HEK293 (cell line): Measurements from ENCODE around the gene GOLGA1.
A peak's percentile ranks its signal among the peaks of the same experiment; 100 is the strongest.
"Not testable (repeated sequence)": the region's sequence is repeated elsewhere in the genome, so short reads cannot be mapped to it uniquely, and the experiment has no call there.

ENCODE experiments used
- CTCF ChIA-PET: fragments of 350-600 bp; formaldehyde crosslinking; extraction: SDS; loops from one replicate; lab custom pipeline; 2021; ENCODE audit warnings: antibody characterized with exemption; lab: Yijun Ruan, JAX
- POLR2A ChIA-PET: fragments of 300-600 bp; formaldehyde crosslinking; extraction: SDS; loops from one replicate; lab custom pipeline; 2020; ENCODE audit warnings: antibody characterized with exemption, inconsistent platforms; lab: Yijun Ruan, JAX
- H3K27ac ChIP-seq: fragments of 200-500 bp; sonication (Bioruptor generic); 2 replicates; pipeline ENCODE4 v1.5.1; 2014; ENCODE audit warnings: low read depth, low read length, control low read depth, inconsistent platforms; ENCODE audit errors: extremely low read depth
- H3K36me3 ChIP-seq, 2 experiments: fragments of 200-500 bp in 1 of 2; sonication (Bioruptor generic) in 1 of 2; 1 replicate in 1 of 2; 2 replicates in 1 of 2; pipeline ENCODE4 v1.5.1; 2014 to 2017; ENCODE audit warnings: inconsistent platforms in 2 of 2, low read length in 2 of 2; ENCODE audit not compliant: control insufficient read depth in 2 of 2, insufficient read depth in 1 of 2
- H3K4me1 ChIP-seq: fragments of 200-500 bp; sonication (Bioruptor generic); 2 replicates; pipeline ENCODE4 v1.5.1; 2014; ENCODE audit warnings: mild to moderate bottlenecking, low read length, inconsistent platforms; ENCODE audit not compliant: control insufficient read depth, insufficient read depth
- H3K4me3 ChIP-seq: 2 replicates; pipeline ENCODE4 v1.5.1; 2011; ENCODE audit warnings: low read depth, mild to moderate bottlenecking, control low read depth, low read length, moderate library complexity
- H3K9me3 ChIP-seq: fragments of 200-500 bp; sonication (Bioruptor generic); 2 replicates; pipeline ENCODE4 v1.5.1; 2014; ENCODE audit warnings: low read depth, low read length, inconsistent platforms; ENCODE audit not compliant: control insufficient read depth, insufficient read depth
- BCL11B ChIP-seq: fragments of 450-650 bp; formaldehyde crosslinking; IDR thresholded peaks from 2 replicates; pipeline ENCODE4 v1.5.1; 2016; ENCODE audit warnings: low read depth, missing biosample characterization, missing genetic modification characterization
- GLI4 ChIP-seq: fragments of 450-650 bp; formaldehyde crosslinking; IDR thresholded peaks from 2 replicates; pipeline ENCODE4 v1.5.1; 2016; ENCODE audit warnings: missing biosample characterization, missing genetic modification characterization
- HOXC10 ChIP-seq: sonication (generic); formaldehyde crosslinking; IDR thresholded peaks from 2 replicates; pipeline ENCODE4 v1.8.1; 2023; ENCODE audit warnings: mild to moderate bottlenecking, missing genetic modification reagents
- PRDM1 ChIP-seq: fragments of 450-650 bp; formaldehyde crosslinking; IDR thresholded peaks from 2 replicates; pipeline ENCODE4; 2016; ENCODE audit warnings: missing biosample characterization, missing genetic modification characterization
- TRIM28 ChIP-seq: IDR thresholded peaks from 2 replicates; pipeline ENCODE4 v1.6.1; 2011; ENCODE audit warnings: low read length, control low read depth, borderline replicate concordance
- ZBTB21 ChIP-seq: fragments of 450-650 bp; formaldehyde crosslinking; IDR thresholded peaks from 2 replicates; pipeline ENCODE4 v1.5.1; 2017; ENCODE audit warnings: missing biosample characterization, missing genetic modification characterization
- ZNF146 ChIP-seq: fragments of 450-650 bp; formaldehyde crosslinking; IDR thresholded peaks from 2 replicates; pipeline ENCODE4 v1.5.1; 2016; ENCODE audit warnings: missing biosample characterization, missing genetic modification characterization
- ZNF214 ChIP-seq: fragments of 450-650 bp; formaldehyde crosslinking; IDR thresholded peaks from 2 replicates; pipeline ENCODE4 v1.5.1; 2017; ENCODE audit warnings: missing biosample characterization, mild to moderate bottlenecking, missing genetic modification characterization, borderline replicate concordance
- ZNF266 ChIP-seq: fragments of 450-650 bp; formaldehyde crosslinking; IDR thresholded peaks from 2 replicates; pipeline ENCODE4 v1.5.1; 2016; ENCODE audit warnings: missing biosample characterization, missing genetic modification characterization, low read depth
- ZNF354C ChIP-seq: fragments of 450-650 bp; formaldehyde crosslinking; IDR thresholded peaks from 2 replicates; pipeline ENCODE4 v1.5.1; 2016; ENCODE audit warnings: missing biosample characterization, missing genetic modification characterization, low read depth, borderline replicate concordance
- ZNF610 ChIP-seq: fragments of 450-650 bp; formaldehyde crosslinking; IDR thresholded peaks from 2 replicates; pipeline ENCODE4 v1.5.1; 2016; ENCODE audit warnings: missing biosample characterization, missing genetic modification characterization, borderline replicate concordance
- ZNF670 ChIP-seq: fragments of 450-650 bp; formaldehyde crosslinking; IDR thresholded peaks from 2 replicates; pipeline ENCODE4 v1.5.1; 2016; ENCODE audit warnings: missing biosample characterization, missing genetic modification characterization, low read depth
- ZNF692 ChIP-seq: fragments of 450-650 bp; formaldehyde crosslinking; IDR thresholded peaks from 2 replicates; pipeline ENCODE4 v1.5.1; 2016; ENCODE audit warnings: missing biosample characterization, missing genetic modification characterization
- ZNF707 ChIP-seq: fragments of 450-650 bp; formaldehyde crosslinking; IDR thresholded peaks from 2 replicates; pipeline ENCODE4 v1.5.1; 2016; ENCODE audit warnings: missing biosample characterization, missing genetic modification characterization
- TF ChIP-seq, protein P1 (sequence below): fragments of 450-650 bp; formaldehyde crosslinking; IDR thresholded peaks from 2 replicates; pipeline ENCODE4; 2016; ENCODE audit warnings: missing biosample characterization, missing genetic modification characterization
- TF ChIP-seq, protein P2 (sequence below): fragments of 450-650 bp; formaldehyde crosslinking; IDR thresholded peaks from 2 replicates; pipeline ENCODE4 v1.5.1; 2016; ENCODE audit warnings: missing biosample characterization, missing genetic modification characterization

GOLGA1 gene

GRCh38 chr9:124964604-124965003 lies 23.7 kb upstream of the GOLGA1 start (continued):
- TF ChIP-seq, protein P1, sequence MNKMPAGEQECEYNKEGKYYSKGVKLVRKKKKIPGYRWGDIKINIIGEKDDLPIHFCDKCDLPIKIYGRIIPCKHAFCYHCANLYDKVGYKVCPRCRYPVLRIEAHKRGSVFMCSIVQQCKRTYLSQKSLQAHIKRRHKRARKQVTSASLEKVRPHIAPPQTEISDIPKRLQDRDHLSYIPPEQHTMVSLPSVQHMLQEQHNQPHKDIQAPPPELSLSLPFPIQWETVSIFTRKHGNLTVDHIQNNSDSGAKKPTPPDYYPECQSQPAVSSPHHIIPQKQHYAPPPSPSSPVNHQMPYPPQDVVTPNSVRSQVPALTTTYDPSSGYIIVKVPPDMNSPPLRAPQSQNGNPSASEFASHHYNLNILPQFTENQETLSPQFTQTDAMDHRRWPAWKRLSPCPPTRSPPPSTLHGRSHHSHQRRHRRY (tag by site-specific recombination), result no peak
- no peak for TF ChIP-seq GLI4 (tag by site-specific recombination)
- TF ChIP-seq, protein P2, sequence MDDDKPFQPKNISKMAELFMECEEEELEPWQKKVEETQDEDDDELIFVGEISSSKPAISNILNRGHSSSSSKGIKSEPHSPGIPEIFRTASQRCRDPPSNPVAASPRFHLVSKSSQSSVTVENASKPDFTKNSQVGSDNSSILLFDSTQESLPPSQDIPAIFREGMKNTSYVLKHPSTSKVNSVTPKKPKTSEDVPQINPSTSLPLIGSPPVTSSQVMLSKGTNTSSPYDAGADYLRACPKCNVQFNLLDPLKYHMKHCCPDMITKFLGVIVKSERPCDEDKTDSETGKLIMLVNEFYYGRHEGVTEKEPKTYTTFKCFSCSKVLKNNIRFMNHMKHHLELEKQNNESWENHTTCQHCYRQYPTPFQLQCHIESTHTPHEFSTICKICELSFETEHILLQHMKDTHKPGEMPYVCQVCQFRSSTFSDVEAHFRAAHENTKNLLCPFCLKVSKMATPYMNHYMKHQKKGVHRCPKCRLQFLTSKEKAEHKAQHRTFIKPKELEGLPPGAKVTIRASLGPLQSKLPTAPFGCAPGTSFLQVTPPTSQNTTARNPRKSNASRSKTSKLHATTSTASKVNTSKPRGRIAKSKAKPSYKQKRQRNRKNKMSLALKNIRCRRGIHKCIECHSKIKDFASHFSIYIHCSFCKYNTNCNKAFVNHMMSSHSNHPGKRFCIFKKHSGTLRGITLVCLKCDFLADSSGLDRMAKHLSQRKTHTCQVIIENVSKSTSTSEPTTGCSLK (tag by site-specific recombination), result no peak
- no peak for TF ChIP-seq HOXC10
- TF ChIP-seq PRDM1 (tag by site-specific recombination), result no peak
- no peak for TF ChIP-seq ZBTB21
- no peak for TF ChIP-seq ZNF610 (tag by site-specific recombination)

DNA sequence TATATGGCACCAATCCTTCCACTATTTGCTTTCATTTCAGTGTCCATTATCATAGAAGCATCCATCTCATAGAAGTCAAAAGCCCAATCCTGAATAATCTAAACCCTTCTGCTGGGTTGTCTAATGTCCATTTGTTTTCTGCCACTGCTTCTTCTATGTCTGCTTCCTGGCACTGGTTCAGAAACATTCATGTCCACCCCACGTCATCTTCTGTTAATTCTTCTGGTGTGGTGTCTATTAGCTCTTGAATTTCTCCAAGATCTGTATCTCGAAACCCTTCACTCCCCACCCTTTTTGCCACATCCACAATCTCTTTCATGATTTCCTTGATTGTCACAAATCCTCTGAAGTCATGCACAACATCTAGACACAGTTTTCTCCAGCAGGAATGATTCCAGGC lies 23.2 kb upstream of the GOLGA1 start:
- Histone ChIP-seq H3K27ac (no peak overlapping the region), H3K36me3 (no peaks in the 10 kb centered on the region), H3K4me3 (no peak overlapping the region)
- no peak for TF ChIP-seq ZNF670 (tag by site-specific recombination)
- TF ChIP-seq, all 188 proteins: peak for 0
- POLR2A ChIA-PET, result no interaction called here
- CTCF ChIA-PET, result interaction anchor here (1.2 kb wide), 1 partner anchor 8 kb away, joined by 3 read pairs; no protein-coding TSS in a partner anchor
- Histone ChIP-seq H3K4me1 (no peaks in the 10 kb centered on the region), H3K9me3 (no peaks in the 10 kb centered on the region)

DNA sequence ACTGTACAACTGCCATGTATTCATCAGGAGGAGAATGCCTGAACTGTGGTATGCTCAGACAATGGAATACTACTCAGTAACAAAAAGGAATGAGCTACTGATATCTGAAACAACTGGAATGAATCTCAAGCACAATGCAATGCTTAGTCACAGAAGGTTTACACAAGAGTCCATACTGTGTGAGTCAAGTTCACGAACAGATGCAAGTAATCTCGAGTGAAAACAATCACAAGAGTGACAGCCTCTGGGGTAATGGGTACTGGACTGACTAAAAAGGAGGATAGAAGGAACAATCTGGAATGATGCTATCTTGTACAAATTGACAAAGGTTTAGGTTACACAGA lies 19.5 kb upstream of the GOLGA1 start:
- no peaks in the 10 kb centered on the region for H3K4me1 ChIP-seq
- no peaks in the 10 kb centered on the region for H3K9me3 ChIP-seq
- no peaks in the 10 kb centered on the region; a peak in 1 of 3 replicates for H3K36me3 ChIP-seq
- ChIA-PET POLR2A (no interaction called here), CTCF (interaction anchor here (1.0 kb wide), 1 partner anchor 12 kb away, joined by 6 read pairs; no protein-coding TSS in a partner anchor)
- H3K4me3 ChIP-seq, result no peak overlapping the region
- H3K27ac ChIP-seq, result no peak overlapping the region
- TF ChIP-seq BCL11B (tag by site-specific recombination) (no peak), ZNF146 (tag by site-specific recombination) (peak; percentile 12; the same call in 1 of the 2 replicates), ZNF692 (no peak), ZNF707 (tag by site-specific recombination) (no peak), ZNF670 (tag by site-specific recombination) (no peak), ZNF266 (tag by site-specific recombination) (no peak), TRIM28 (no peak), ZNF354C (no peak)

DNA sequence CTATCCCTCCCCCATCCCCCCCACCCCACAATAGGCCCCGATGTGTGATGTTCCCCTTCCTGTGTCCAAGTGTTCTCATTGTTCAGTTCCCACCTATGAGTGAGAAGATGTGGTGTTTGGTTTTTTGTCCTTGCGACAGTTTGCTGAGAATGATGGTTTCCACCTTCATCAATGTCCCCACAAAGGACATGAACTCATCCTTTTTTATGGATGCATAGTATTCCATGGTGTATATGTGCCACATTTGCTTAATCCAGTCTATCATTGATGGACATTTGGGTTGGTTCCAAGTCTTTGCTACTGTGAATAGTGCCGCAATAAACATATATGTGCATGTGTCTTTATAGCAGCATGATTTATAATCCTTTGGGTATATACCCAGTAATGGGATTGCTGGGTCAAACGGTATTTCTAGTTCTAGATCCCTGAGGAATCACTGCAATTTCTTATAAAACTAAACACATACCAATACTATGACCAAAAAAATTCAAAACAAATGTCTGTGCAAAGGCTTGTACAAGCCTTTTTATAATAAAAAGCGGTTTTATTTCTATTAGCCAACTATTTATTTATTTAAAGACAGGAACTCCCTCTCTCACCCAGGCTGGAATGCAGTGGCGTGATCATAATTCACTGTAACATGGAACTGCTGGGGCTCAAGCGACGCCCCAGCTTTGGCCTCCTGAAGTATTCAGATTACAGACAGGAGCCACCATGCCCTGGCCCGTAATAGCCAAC lies 19.0 kb upstream of the GOLGA1 start:
- TF ChIP-seq ZNF146 (tag by site-specific recombination) (peak; percentile 80; the same call in 1 of the 2 replicates), ZNF214 (tag by site-specific recombination) (peak; percentile 71)
- CTCF ChIA-PET, result interaction anchor here (0.6 to 0.7 kb wide), 3 partner anchors 69 to 214 kb away, joined by 4 read pairs; no protein-coding TSS in a partner anchor
- H3K27ac ChIP-seq, H3K4me1 ChIP-seq, H3K36me3 ChIP-seq, H3K9me3 ChIP-seq, H3K4me3 ChIP-seq, POLR2A ChIA-PET: not testable (repeated sequence)
